ENCODE measurements around the gene LAMTOR4.

- TF ChIP-seq, protein P1, sequence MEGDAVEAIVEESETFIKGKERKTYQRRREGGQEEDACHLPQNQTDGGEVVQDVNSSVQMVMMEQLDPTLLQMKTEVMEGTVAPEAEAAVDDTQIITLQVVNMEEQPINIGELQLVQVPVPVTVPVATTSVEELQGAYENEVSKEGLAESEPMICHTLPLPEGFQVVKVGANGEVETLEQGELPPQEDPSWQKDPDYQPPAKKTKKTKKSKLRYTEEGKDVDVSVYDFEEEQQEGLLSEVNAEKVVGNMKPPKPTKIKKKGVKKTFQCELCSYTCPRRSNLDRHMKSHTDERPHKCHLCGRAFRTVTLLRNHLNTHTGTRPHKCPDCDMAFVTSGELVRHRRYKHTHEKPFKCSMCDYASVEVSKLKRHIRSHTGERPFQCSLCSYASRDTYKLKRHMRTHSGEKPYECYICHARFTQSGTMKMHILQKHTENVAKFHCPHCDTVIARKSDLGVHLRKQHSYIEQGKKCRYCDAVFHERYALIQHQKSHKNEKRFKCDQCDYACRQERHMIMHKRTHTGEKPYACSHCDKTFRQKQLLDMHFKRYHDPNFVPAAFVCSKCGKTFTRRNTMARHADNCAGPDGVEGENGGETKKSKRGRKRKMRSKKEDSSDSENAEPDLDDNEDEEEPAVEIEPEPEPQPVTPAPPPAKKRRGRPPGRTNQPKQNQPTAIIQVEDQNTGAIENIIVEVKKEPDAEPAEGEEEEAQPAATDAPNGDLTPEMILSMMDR (IDR thresholded peaks at IDR 0.05; ENCODE audit: low read depth, low read length, poor library complexity, severe bottlenecking), result no peak
- no peak for TF ChIP-seq EZH2phosphoT487 (IDR thresholded peaks at IDR 0.05; ENCODE audit: borderline replicate concordance, low read length)
Observed at GRCh38 chr7:100171840-100172239, 23.1 kb downstream of the LAMTOR4 start.
